BJ (cell line): ENCODE results near the gene TXN2. TPM values are rescaled to one million over a fixed set of nuclear protein-coding genes. Genes with fewer than 3 reads are reported as not detected.
"Not testable (repeated sequence)": the region's sequence is repeated elsewhere in the genome, so short reads cannot be mapped to it uniquely, and the experiment has no call there.

Source experiments
- CTCF ChIA-PET: fragments of 350-600 bp; formaldehyde crosslinking; extraction: SDS; loops from one replicate; lab custom pipeline; 2021; ENCODE audit warnings: antibody characterized with exemption, inconsistent platforms; lab: Yijun Ruan, JAX
- POLR2A ChIA-PET: fragments of 300-600 bp; sonication (Branson Sonifier 250); formaldehyde crosslinking; extraction: SDS; loops from one replicate; lab custom pipeline; 2021; ENCODE audit warnings: antibody characterized with exemption; lab: Charles Lee
- DNase-seq: peaks from one replicate; pipeline ENCODE4 v3.0.0-alpha.2; 2011; ENCODE audit warnings: low read depth
- H3K27me3 ChIP-seq: 2 replicates; pipeline ENCODE4 v1.6.0; 2011; ENCODE audit warnings: low read length; ENCODE audit not compliant: control insufficient read depth, insufficient read depth
- H3K36me3 ChIP-seq: 2 replicates; pipeline ENCODE4 v1.5.1; 2011; ENCODE audit warnings: low read length; ENCODE audit not compliant: control insufficient read depth, insufficient read depth
- H3K4me3 ChIP-seq: 2 replicates; pipeline ENCODE4 v1.5.1; 2011; ENCODE audit warnings: low read depth, mild to moderate bottlenecking, control low read depth, low read length
- polyA plus RNA-seq: library from polyadenylated mRNA; depleted of rRNA; stranded (reverse); fragments of >200 nt; gene quantifications from 2 replicates; pipeline ENCODE4 v1.2.3, GENCODE V29; 2011
- TF ChIP-seq, protein P1 (sequence below): IDR thresholded peaks from 2 replicates; pipeline ENCODE4 v1.5.1; 2011; ENCODE audit warnings: low read depth, mild to moderate bottlenecking, control low read depth, inconsistent platforms, low read length, moderate library complexity; ENCODE audit not compliant: insufficient read depth

Gene TXN2
- polyA plus RNA-seq, 1 experiment: 192 TPM

DNA sequence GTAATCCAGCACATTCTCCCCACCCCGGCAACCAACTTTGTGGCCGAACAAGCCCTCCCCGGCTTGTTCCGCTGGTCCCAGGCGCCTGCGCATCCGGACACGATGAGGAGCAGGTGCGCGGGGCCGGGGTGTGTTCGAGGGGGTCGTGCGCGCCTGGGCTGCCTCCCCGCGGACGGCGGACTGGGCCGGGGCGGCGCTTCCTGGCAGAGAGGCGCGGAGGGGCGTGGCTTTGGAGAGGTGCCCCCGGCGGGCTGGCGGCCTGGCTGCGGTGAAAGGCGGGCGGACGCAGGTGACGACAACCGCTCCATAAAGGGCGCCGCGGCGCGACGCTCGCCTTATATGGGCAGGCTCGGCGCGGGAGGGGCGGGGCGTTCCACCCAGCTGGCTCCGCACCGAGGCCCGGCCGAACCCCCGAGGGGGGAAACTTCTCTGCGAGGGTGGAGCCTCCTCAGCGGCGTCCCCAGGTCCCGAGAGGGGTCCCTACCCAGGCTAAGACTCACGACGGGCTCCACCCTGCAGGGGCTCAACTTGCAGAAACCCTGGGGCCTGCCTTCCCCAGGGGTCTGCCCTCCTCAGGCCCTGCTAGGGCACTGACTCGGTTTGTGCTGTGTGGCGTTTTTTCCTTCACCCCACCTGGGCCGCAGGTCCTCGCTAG lies 26.4 kb downstream of the TXN2 start:
- DNase-seq: no peak

DNA sequence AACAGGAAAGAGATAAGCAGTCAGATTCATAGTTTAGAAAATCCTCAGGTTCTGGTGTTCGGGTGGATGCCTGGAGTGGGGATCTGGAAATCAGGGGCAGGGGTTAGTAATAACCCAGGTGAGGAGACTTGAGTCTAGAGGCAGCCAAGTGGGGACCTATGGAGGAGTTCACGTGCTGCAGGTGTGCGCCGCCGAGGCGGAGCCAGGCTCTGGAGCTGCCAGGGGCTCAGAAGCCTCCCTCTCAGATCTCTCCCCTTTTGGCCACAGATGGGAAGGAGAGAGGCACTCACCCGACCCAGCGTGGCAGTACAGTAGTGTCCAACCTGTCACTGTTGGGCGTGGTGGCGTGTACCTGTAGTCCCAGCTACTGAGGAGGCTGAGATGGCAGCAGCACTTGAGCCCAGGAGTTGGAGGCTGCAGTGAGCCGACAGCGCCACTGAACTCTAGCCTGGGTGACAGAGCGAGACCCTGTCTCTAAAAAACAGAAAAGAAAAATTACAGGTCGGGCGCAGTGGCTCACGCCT lies 27.5 kb downstream of the TXN2 start:
- DNase-seq: no peak
- POLR2A ChIA-PET: no interaction called here

More for the DNA sequence above, 26.4 kb downstream of the TXN2 start:
- TF ChIP-seq, protein P1, sequence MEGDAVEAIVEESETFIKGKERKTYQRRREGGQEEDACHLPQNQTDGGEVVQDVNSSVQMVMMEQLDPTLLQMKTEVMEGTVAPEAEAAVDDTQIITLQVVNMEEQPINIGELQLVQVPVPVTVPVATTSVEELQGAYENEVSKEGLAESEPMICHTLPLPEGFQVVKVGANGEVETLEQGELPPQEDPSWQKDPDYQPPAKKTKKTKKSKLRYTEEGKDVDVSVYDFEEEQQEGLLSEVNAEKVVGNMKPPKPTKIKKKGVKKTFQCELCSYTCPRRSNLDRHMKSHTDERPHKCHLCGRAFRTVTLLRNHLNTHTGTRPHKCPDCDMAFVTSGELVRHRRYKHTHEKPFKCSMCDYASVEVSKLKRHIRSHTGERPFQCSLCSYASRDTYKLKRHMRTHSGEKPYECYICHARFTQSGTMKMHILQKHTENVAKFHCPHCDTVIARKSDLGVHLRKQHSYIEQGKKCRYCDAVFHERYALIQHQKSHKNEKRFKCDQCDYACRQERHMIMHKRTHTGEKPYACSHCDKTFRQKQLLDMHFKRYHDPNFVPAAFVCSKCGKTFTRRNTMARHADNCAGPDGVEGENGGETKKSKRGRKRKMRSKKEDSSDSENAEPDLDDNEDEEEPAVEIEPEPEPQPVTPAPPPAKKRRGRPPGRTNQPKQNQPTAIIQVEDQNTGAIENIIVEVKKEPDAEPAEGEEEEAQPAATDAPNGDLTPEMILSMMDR: no peak
- ChIA-PET CTCF (interaction anchor here (1.3 to 3.4 kb wide), 3 partner anchors 12 to 16 kb away, joined by 3 to 10 read pairs (median 6); no protein-coding TSS in a partner anchor), POLR2A (no interaction called here)
- H3K27me3 ChIP-seq: no peaks in the 10 kb centered on the region
- peak overlapping the region; percentile 48 for H3K4me3 ChIP-seq
- no peaks in the 10 kb centered on the region for H3K36me3 ChIP-seq

DNA sequence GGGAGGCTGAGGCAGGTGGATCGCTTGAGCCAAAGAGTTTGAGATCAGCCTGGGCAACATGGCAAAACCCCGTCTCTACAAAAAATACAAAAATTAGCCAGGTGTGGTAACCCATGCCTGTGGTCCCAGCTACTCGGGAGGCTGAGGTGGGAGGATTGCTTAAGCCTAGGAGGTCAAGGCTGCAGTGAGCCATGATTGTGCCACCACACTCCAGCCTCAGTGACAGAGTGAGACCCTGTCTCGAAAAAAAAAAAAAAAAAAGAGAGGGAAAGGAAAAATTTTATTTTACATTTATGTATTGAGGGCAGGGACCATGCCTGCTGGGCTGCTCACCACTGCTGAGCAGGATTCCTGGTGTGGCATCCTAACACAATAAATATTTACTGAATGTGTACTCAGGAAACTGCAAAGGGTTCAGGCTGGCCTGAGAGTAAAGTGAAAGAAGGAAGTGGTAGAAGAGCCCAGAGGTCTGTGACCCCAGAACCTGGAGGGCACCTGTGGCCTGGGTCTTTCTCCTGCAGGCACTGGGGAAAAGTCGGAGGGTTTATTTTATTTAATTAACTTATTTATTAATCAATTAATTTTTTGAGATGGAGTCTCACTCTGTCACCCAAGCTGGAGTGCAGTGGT lies 28.3 kb downstream of the TXN2 start:
- H3K36me3 ChIP-seq, DNase-seq, H3K4me3 ChIP-seq, POLR2A ChIA-PET, H3K27me3 ChIP-seq: not testable (repeated sequence)
- CTCF ChIA-PET: interaction anchor here (3.4 kb wide), 1 partner anchor 17 kb away, joined by 10 read pairs; no protein-coding TSS in a partner anchor

More for the DNA sequence above, 27.5 kb downstream of the TXN2 start:
- no peaks in the 10 kb centered on the region for H3K36me3 ChIP-seq
- H3K27me3 ChIP-seq: no peaks in the 10 kb centered on the region
- no peak overlapping the region for H3K4me3 ChIP-seq
- TF ChIP-seq, protein P1: no peak
- CTCF ChIA-PET: interaction anchor here (1.3 to 3.4 kb wide), 3 partner anchors 13 to 17 kb away, joined by 3 to 10 read pairs (median 6); no protein-coding TSS in a partner anchor

DNA sequence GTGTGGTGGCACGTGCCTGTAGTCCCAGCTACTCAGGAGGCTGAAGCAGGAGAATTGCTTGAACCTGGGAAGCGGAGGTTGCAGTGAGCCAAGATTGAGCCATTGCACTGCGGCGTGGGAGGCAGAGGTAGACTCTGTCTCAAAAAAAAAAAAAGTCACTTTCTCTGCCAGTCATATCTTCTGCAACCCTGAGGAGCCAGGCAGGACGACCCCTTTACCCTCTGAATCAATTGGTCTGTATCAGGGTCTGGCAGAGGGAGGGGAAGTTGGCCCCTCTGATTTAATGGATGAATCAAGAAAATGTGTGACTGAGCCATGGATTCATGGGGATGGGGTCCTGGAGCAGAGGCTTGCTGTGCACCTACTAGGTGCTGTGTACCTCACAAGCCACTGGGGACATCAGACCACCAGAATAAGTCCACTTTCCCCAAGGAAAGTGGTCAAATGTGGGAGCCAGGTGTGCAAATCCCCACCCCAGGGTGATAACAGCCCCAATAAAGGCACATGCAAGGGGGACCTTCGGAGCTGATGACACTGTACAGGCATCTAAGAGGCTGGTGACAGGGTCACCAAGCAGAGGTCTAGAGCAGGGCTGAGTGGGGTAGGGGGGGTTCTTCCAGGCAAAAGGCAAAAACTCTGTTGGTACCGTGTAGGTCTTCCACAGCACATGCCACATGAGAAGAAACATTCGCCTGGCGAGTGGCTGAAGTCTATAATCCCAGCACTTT lies 29.0 kb downstream of the TXN2 start:
- Histone ChIP-seq H3K36me3 (no peaks in the 10 kb centered on the region), H3K4me3 (no peak overlapping the region), H3K27me3 (no peaks in the 10 kb centered on the region)
- TF ChIP-seq, protein P1: no peak
- CTCF ChIA-PET: no interaction called here
- POLR2A ChIA-PET: no interaction called here
- DNase-seq: no peak

DNA sequence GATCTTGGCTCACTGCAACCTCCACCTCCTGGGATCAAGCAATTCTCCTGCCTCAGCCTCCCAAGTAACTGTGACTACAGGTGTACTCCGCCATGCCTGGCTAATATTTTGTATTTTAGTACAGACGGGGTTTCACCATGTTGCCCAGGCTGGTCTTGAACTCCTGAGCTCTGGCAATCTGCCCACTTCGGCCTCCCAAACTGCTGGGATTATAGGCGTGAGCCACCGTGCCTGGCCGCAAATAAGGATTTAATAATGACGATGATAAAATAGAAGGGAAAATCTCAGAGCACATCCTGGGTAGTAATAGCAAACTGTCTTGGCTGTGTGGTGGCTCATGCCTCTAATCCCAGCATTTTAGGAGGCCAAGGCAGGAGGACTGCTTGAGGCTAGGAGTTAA lies 30.5 kb downstream of the TXN2 start:
- CTCF ChIA-PET, H3K36me3 ChIP-seq, H3K4me3 ChIP-seq, H3K27me3 ChIP-seq, POLR2A ChIA-PET, DNase-seq: not testable (repeated sequence)

DNA sequence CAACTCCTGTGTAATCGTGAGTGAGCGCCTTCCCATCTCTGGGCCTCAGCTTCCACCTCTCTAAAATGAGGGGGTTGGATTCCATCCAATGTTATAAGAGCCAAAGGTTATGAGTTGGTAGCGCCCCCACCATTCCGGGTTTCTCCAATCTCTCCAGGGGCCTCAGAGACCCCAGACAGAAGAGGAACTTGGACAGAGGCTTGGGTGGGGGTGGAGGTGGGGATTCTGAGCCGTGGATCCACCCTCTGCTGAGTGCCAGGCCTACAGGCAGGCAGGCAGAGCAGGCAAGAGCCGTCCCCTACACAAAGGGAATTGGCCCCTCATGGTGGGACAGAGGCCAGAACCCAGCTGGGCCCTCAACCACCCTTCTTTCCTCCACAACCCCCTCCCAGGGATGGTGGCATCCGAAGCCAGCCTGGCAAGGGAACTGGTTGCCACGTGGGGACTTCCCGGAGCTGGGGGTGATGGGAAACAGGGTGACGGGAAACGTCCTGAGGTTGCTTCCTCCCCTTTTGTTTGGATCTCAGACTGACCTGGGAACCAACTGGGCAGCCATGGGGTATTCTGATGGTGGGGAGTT lies 31.8 kb downstream of the TXN2 start:
- POLR2A ChIA-PET: no interaction called here

More for the DNA sequence above, 31.8 kb downstream of the TXN2 start:
- H3K36me3 ChIP-seq: no peaks in the 10 kb centered on the region
- no peaks in the 10 kb centered on the region for H3K27me3 ChIP-seq
- TF ChIP-seq, protein P1: no peak
- no peak overlapping the region for H3K4me3 ChIP-seq
- CTCF ChIA-PET: interaction anchor here (1.6 kb wide), 1 partner anchor 10 kb away, joined by 3 read pairs; no protein-coding TSS in a partner anchor
- no peak for DNase-seq
